NCI-H1105 (cell line): ENCODE data around the gene LMX1A.

Experiments used
- DNase-seq: peaks from one replicate; lab custom pipeline; 2025; lab: John Stamatoyannopoulos, UW

The LMX1A gene

DNA sequence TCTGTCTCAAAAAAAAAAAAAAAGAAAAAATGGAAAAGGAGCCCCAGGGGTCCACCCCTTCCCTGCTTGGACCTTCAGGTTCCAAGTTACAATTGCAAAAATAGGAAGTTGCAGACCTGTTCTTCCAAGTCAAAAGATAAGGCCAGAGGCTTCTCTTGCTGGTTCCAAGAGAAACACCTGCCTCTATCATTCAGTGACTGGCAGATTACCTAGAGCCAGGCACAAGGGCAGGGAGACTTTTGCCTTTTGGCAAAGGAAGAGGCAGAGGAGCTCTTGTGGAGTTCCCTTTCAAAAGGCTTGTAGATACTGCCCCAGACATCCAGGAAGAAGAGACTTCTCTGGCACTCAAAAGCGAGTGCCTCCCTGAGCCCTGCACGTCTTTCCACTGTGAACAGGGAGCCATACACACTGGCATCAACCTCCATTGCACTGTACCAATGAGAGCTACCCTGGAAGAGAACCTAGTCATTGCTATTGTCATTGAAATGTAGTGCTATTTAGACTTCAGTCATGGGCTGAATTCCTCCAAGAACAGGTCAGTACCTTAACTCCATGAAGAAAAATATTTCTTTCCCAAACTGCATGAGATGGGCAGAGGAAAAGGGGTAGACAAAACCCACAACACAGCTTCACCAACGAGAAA lies 91.2 kb downstream of the LMX1A start:
- no peak for DNase-seq

DNA sequence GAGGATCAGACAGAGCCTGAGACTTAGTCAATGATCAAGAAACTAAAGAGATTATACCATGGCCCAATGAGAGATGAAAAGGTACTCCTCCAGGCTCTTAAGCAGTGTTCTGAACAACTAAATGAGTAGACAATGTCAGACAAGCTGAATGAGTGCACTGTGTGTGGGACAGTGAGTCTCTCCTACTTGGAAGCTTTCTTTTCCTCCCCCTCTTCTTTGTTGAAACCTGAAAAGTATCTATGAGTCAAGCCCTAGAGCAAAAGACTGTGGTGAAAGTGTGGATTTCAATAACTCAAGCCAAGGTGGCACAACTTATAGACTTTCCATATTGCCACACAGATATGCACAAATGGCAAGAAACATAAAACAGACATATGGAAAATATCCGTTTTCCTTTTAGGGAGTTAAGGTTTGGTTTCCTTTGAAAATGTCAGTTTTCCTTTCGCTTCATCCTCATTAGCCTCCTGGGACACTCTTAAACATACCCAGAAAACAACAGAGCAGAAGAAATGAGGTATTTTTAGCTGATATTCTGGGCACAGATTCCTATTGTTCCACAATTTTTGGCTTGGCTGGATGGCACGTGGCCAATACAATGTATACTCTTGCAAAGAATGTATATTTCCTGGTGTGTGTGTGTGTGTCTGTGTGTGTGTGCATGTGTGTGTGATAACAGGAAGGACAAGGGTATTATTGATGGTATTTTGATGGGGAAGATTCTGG lies 96.6 kb downstream of the LMX1A start:
- no peak for DNase-seq

DNA sequence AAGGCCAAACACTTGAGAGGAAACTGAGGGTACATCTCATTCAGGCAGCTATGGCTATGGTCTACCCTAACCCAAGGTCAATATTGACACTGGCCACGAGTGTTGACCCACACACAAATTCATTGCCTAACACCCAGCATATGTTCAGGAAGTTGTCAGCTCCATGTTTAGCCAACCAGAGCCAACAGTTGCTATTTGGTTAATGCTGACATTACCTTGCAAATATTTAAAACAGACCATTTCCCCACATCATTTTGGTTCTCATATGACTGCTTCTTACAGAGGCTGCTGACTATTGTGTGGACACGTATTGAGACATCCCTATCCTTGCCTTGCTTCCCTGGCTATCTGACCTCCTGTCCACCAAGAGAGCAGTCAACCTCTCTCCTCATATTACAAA lies 97.3 kb downstream of the LMX1A start:
- DNase-seq: no peak

DNA sequence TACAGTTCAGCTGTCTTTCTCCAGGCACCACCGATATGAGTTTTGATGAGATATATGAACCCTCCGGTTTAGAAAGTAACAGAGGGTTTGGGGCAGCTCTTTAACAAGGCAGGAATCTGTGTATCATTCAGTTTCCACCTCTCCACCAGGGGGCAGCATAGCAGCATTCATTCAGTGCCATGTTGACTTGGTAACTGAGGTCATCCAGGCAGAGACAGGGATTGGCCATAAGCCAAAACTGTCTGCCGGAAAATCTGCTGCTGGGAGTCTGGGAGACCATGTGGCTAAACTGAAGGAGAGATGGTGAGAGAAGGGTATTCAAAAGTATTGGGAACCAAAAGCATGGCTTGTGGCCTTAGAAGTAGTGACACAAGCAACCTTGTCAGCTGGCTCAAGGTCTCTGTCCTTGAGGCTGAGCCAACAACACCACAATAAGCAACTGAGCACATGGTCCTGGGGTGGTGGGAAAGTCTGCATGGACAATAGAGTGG lies 98.5 kb downstream of the LMX1A start:
- peak; percentile 89 for DNase-seq

DNA sequence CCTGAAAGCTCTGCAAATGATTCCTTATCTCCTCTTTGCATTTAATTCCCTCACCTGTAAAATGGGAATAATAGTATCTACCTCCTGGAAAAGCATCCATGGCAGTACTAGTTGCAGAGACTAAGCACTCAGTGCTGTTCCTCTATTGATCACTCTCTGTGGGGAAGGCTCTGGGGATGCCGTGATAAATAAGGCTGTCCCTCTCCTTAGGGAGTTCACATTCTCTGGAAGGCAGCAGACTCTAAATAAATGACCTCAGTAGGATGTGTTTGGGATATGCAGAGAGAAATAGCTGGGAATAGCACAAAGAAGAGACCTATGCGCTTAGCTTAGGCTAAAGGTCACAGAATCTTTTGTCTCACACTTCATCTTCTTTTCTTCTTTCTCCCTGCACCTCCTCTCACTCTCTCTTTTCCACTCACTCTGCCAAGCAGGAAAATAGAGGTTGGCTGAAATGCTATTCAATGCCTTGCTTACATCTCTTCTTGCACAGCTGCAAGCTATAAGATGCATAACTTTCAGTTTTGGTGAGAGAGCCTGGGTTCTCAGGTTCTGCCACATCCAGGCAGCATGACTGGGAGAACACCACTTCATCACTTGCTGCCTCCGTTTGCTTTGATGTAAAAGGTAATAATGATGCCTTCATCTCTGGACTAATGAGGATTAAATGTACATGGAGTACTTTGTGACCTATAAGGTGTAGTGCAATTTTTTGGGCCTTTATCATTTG lies 101.5 kb downstream of the LMX1A start:
- no peak for DNase-seq

- no peak for DNase-seq
These were observed 102.1 kb downstream of the LMX1A start for GRCh38 chr1:165254376-165254775.

DNA sequence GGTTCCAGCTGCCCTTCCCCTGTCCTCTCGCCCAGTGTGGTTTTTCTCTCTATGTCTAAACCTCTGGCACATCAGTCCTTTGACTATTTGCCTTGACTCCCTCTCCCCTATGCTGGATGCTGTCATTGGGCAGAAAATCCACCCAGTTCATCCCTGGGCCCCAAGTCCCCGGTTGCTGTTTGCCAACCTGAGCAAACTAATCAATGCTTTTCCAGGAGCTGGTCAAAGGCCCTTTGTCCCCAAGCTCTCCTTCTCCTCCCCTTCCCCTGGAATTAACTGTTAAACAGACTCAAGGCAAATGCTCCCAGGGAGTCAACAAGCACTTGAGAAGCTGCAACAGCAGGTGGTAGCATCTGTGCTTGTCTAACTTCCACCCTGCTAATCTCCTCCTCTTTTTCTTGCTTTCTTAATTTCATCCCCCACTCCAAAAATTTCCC lies 102.7 kb downstream of the LMX1A start:
- DNase-seq: no peak

- no peak for DNase-seq
These were observed 107.4 kb downstream of the LMX1A start for GRCh38 chr1:165248969-165249571.

DNA sequence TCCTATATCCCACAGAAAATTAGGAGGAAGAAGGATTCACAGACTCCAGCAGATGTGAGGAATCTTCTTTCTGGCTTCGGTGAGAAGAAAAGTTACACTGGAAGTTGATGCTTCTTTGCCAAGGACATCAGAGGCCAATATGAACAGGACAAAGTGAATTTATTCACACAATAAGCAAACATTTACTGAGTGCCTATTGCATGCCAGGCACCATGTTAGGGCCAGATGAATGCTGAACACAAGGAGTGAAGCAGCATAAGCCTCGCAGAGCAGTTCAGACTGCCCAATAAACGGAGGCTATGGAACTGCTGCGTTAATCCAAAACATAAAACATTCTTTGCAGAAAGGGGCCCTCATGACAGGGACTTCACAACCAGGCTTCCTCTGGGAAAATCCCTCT lies 114.6 kb downstream of the LMX1A start:
- no peak for DNase-seq

GRCh38 chr1:165241321-165241720 lies 115.2 kb downstream of the LMX1A start:
- DNase-seq: no peak

DNA sequence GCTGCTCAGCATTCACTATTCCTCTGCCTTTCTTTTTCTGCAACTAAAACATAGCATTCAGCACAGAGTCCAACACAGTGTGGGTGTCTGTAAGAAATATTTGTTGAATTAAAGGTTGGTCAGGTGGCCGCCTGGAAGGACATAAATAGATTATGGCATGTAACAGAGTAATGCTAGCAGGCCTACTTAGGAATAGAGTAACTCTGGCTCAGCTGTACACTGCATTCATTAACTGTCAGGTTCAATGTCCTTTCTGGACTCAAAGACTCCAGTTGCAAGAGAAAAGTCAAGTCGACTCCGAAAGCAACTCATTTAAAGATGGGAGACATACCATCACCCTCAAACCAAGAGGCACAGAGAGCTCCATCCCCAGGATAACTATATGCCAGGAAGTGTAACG lies 116.0 kb downstream of the LMX1A start:
- no peak for DNase-seq

- DNase-seq: no peak
These were observed 116.6 kb downstream of the LMX1A start for GRCh38 chr1:165239873-165240272.

- peak; percentile 86 for DNase-seq
These were observed 120.7 kb downstream of the LMX1A start for GRCh38 chr1:165235777-165236291.

DNA sequence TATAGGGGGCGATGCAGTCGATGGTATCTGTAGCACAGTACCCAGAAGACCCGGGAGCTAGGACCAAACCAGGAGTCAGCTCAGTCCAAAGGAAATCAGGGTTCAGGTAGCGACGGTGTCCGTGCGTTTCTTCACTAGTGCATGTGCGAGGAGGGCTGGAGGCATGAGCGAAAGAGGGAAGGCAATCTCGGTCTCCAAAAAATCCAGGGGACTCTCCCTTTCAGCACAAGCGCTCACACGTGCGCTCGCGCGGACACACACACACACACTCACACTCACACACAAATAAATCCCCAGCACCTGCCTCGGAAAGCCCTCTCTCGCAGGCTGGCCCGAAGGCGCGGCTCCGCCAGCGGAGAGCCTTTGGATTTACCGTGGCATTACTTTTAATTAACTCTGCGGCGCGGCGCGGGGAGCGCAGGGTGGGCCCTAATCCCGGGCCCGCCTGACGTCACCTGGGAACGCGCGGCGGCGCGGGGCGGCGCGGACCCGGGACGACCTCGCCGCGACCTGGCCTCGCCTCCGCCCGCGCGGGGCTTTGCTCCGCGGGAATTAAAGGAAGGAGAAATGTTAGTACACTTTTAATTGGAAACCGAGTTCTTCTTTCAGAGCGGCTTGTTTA lies 121.2 kb downstream of the LMX1A start:
- DNase-seq: peak; percentile 52

DNA sequence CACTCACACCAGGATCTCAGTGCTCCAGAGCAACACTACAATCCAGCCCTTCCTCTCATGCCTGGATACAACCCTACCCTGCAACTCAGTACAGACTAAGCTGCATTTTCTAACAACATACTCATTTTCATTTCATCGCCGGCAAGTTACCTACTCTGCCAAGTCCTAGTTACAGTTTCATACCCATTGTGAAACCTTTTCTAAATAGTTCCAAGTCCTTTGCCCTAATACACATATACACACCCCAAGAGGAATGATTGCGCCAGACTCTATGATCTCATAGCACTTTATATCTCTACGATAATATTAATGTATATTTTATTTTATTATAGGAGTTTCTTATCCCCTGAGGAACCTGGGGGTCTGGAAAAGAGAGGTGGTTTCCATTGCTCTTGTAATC lies 122.4 kb downstream of the LMX1A start:
- DNase-seq: no peak

- no peak for DNase-seq
These were observed 127.8 kb downstream of the LMX1A start for GRCh38 chr1:165228676-165229075.

DNA sequence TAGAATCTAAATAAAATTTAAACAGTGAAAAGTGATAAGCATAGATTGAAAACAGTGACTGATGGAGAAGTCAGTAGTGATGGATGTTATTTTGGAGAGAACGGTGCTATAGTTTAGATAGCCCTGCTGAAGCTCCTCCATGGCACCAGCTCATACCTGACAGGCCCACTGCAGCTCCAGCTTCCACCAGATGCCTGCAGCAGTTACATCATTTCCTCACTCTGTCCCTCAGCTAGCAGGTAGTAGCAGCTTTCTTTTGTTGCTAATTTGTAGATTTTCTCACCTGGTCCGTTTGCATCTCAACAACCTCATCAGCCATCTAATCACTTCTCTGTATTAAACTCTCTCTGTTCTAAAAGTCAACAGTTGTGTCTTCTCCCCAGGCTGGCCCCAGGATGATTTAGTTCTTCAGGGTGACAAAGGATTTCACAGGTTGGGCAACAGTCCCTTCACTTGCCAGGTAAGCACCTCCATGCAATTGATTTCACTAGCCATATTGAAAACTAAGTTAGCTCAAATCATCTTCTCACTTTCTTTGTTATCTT lies 128.3 kb downstream of the LMX1A start:
- DNase-seq: no peak

GRCh38 chr1:165226326-165226725 lies 130.2 kb downstream of the LMX1A start:
- DNase-seq: no peak

GRCh38 chr1:165225650-165226049 lies 130.9 kb downstream of the LMX1A start:
- DNase-seq: no peak

DNA sequence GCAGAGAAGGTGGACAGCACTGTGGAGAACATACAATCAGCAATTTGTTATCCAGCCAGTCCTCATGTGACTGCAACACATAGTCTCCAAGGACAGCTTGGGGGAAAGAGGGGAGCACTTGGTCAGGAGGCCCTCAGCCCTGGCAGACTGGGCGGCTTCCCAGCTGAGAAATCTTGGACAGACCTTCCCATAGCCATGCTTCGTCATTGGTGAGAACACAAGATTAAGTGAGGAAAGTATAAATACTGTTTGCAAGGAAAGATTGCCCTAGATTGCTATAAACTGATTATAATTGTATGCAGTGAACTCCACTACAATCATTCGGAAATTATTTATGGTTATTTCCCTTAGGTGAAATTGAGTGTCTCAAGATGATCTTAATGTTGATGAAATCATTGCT lies 131.5 kb downstream of the LMX1A start:
- no peak for DNase-seq

- DNase-seq: no peak
These were observed 132.0 kb downstream of the LMX1A start for GRCh38 chr1:165224504-165224903.

GRCh38 chr1:165222580-165222979 lies 133.9 kb downstream of the LMX1A start:
- no peak for DNase-seq
